Naive thymus-derived CD8-positive, alpha-beta T cell (primary cell): Measurements from ENCODE around the gene ADAT2. TPM values are rescaled to one million over a fixed set of nuclear protein-coding genes. Genes with fewer than 3 reads are reported as not detected.

ENCODE experiments used
- ATAC-seq, 2 donors: fragments of 150-1000 bp; cut with Tn5 transposase in 1 of 2; sonication (Bioruptor Pico), chemical (Tn5 transposase) in 1 of 2; 1 replicate in 1 of 2; 2 replicates in 1 of 2; pipeline ENCODE4 v1.10.0; 2021; ENCODE audit warnings: mild to moderate bottlenecking in 2 of 2, moderate library complexity in 2 of 2
- POLR2A ChIA-PET: fragments of 350-600 bp; sonication (Branson Sonifier 250); formaldehyde crosslinking; loops from one replicate; lab custom pipeline; 2021; ENCODE audit warnings: antibody characterized with exemption; lab: Charles Lee
- DNase-seq, 10 donors: peaks; one replicate each; pipeline versions ENCODE4 v3.0.0 to v3.0.0-alpha.2; 2020 to 2022
- H3K27ac Mint-ChIP-seq, 10 donors: one replicate each; pipeline ENCODE4 v1.8.0; 2020 to 2022; ENCODE audit warnings: mild to moderate bottlenecking in 10 of 10, mixed read lengths in 10 of 10, moderate library complexity in 4 of 10, inconsistent platforms in 1 of 10
- H3K27me3 Mint-ChIP-seq, 5 donors: one replicate each; pipeline ENCODE4 v1.8.0; 2021 to 2022; ENCODE audit warnings: mixed read lengths in 5 of 5
- H3K36me3 Mint-ChIP-seq, 3 donors: one replicate each; pipeline ENCODE4 v1.8.0; 2020 to 2022; ENCODE audit warnings: mixed read lengths in 3 of 3, mild to moderate bottlenecking in 2 of 3, inconsistent platforms in 1 of 3
- H3K4me1 Mint-ChIP-seq, 4 donors: one replicate each; pipeline ENCODE4 v1.8.0; 2021 to 2022; ENCODE audit warnings: mixed read lengths in 4 of 4
- H3K4me3 Mint-ChIP-seq, 10 donors: one replicate each; pipeline ENCODE4 v1.8.0; 2020 to 2022; ENCODE audit warnings: mild to moderate bottlenecking in 10 of 10, mixed read lengths in 10 of 10, moderate library complexity in 6 of 10, inconsistent platforms in 1 of 10
- H3K9me3 Mint-ChIP-seq, 9 donors: one replicate each; pipeline ENCODE4 v1.8.0; 2020 to 2022; ENCODE audit warnings: mixed read lengths in 9 of 9, mild to moderate bottlenecking in 3 of 9, inconsistent platforms in 1 of 9, moderate library complexity in 1 of 9
- polyA plus RNA-seq, 3 donors: library from polyadenylated mRNA; unstranded; fragments of 300-500 nt; fragmentation: Illumina TruSeq; gene quantifications; one replicate each; pipeline ENCODE4 v1.2.3, GENCODE V29; 2021
- total RNA-seq, 8 experiments: library from RNA in 2 of 8; stranded (reverse) in 2 of 8; gene quantifications; one replicate each; pipeline ENCODE4 v1.2.3 and lab custom pipeline; 2021 to 2026

Gene ADAT2
- total and polyA plus RNA-seq, 5 experiments from 2014 or later = 1.5 to 28.5 (median 1.7) TPM

- ATAC-seq = no peak
- DNase-seq = no peak
- Mint-ChIP-seq H3K36me3 (no peaks in the 10 kb centered on the region), H3K27me3 (peaks cover 0 to 20% (median 4%) of the 10 kb centered on the region in 5 donors), H3K9me3 (no peaks in the 10 kb centered on the region), H3K4me1 (peaks cover 6 to 30% (median 24%) of the 10 kb centered on the region in 4 donors), H3K27ac (peak overlapping the region in 1 of 10 donors; percentile 29), H3K4me3 (no peak overlapping the region)
- POLR2A ChIA-PET = no interaction called here
These were observed 48.7 kb downstream of the ADAT2 start for GRCh38 chr6:143401636-143402370.

- peak overlapping the region in 4 of 10 donors; percentile 5 to 13 (median 8) for H3K4me3 Mint-ChIP-seq
- peaks cover 0 to 14% (median 2%) of the 10 kb centered on the region in 5 donors for H3K27me3 Mint-ChIP-seq
- DNase-seq (no peak), ATAC-seq (no peak)
- POLR2A ChIA-PET = no interaction called here
- H3K27ac Mint-ChIP-seq = peak overlapping the region in 3 of 10 donors; percentile 0 to 15 (median 9)
- no peaks in the 10 kb centered on the region for H3K36me3 Mint-ChIP-seq
- H3K4me1 Mint-ChIP-seq = peaks cover 6 to 33% (median 24%) of the 10 kb centered on the region in 4 donors
- no peaks in the 10 kb centered on the region for H3K9me3 Mint-ChIP-seq
These were observed 49.4 kb downstream of the ADAT2 start for GRCh38 chr6:143401068-143401446.

GRCh38 chr6:143400258-143401067 is 50.0 kb downstream of the ADAT2 start:
- Mint-ChIP-seq H3K36me3 (no peaks in the 10 kb centered on the region), H3K4me3 (peak overlapping the region in 7 of 10 donors; percentile 1 to 42 (median 8)), H3K4me1 (peaks cover 6 to 33% (median 24%) of the 10 kb centered on the region in 4 donors), H3K27me3 (peaks cover 0 to 8% (median 0%) of the 10 kb centered on the region in 5 donors), H3K9me3 (no peaks in the 10 kb centered on the region), H3K27ac (peak overlapping the region in 5 of 10 donors; percentile 0 to 22 (median 6))
- ATAC-seq = peak; percentile 35 to 82
- POLR2A ChIA-PET = no interaction called here
- peak in 2 of 10 donors; percentile 12 to 29 for DNase-seq

- H3K27ac Mint-ChIP-seq = peak overlapping the region in 2 of 10 donors; percentile 6 to 22
These were observed 50.7 kb downstream of the ADAT2 start for GRCh38 chr6:143399775-143400174.

DNA sequence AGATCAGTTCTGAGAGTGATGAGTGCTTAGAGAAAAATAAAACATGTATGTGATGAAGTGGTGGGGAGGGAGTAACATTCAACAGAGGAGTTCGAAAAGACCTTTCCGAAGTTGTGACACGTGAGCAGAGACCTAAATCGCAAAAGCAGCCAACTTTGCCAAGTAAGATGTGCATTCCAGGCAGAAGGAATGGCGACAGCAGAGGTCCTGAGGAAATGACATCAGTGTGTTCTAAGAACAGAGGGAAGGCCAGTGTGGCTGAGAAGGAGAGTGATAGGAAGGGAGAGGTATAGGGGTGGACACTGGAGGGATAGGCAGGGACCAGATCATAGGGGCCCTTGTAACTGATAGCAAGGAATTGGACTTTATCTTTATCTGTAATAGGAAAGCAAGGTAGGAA is 51.3 kb downstream of the ADAT2 start:
- POLR2A ChIA-PET = no interaction called here
- DNase-seq (no peak), ATAC-seq (no peak)
- H3K9me3 Mint-ChIP-seq = no peaks in the 10 kb centered on the region
- no peak overlapping the region for H3K27ac Mint-ChIP-seq
- no peaks in the 10 kb centered on the region for H3K36me3 Mint-ChIP-seq
- no peak overlapping the region for H3K4me3 Mint-ChIP-seq
- H3K4me1 Mint-ChIP-seq = peaks cover 6 to 33% (median 24%) of the 10 kb centered on the region in 4 donors
- H3K27me3 Mint-ChIP-seq = no peaks in the 10 kb centered on the region

More at GRCh38 chr6:143399775-143400174, 50.7 kb downstream of the ADAT2 start:
- ATAC-seq (no peak), DNase-seq (no peak)
- Mint-ChIP-seq H3K4me3 (no peak overlapping the region), H3K9me3 (no peaks in the 10 kb centered on the region), H3K27me3 (peaks cover 0 to 2% (median 0%) of the 10 kb centered on the region in 5 donors), H3K4me1 (peaks cover 6 to 33% (median 24%) of the 10 kb centered on the region in 4 donors), H3K36me3 (no peaks in the 10 kb centered on the region)
- POLR2A ChIA-PET = no interaction called here

DNA sequence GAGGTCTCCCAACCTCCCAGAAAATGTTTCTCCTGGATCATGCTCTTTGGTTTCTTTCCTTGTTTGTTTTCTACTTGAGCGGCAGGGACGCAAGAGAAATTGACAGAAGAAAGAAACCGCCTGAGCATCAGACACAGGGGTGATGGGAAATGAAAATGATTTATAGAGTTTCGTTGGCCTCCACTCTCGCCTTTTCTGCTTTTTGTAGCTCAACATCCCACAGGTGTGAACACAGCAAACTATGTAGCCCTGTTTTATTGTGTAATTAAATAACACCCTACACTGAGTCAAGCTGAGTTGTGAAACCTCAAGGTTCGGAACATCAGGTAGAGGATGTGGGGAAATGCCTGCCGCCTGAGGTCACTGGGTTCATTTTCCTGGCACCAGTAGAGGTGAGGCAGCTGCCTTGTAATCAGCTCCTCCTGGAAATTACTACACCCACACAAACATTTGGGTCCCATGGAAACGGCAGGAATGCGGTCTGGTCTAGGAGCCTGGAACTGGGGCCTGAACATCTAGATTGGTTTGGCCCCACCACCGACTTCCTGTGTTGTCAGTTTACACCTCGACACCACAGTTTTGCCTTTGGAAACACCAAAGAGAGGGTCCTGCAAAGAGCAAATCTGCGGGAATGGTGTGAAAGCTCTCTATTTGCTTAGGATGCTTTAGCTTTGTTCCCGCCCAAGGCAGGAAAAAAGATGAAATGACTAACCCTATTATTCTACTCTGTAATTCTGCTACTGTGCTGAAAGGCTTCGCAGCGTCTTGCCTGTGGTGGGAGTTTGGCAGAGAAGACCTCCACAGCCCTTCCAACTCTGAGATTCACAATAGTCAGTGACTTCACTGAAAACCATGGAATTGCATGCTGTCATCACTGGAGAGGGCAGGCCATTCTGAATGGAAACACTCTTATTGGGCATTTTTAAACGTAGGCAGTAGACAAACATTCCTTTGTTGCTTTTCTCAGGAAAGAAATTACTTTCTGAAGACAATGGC is 53.0 kb downstream of the ADAT2 start:
- peak overlapping the region in 1 of 10 donors; percentile 46 for H3K4me3 Mint-ChIP-seq
- peaks cover 6 to 33% (median 24%) of the 10 kb centered on the region in 4 donors for H3K4me1 Mint-ChIP-seq
- H3K27me3 Mint-ChIP-seq = peaks cover 0 to 5% (median 0%) of the 10 kb centered on the region in 5 donors
- ATAC-seq (no peak), DNase-seq (peak in 1 of 10 donors; percentile 30)
- peak overlapping the region in 1 of 10 donors; percentile 36 for H3K27ac Mint-ChIP-seq
- POLR2A ChIA-PET = no interaction called here
- H3K36me3 Mint-ChIP-seq = peaks cover 0 to 2% (median 0%) of the 10 kb centered on the region in 3 donors
- H3K9me3 Mint-ChIP-seq = no peaks in the 10 kb centered on the region

DNA sequence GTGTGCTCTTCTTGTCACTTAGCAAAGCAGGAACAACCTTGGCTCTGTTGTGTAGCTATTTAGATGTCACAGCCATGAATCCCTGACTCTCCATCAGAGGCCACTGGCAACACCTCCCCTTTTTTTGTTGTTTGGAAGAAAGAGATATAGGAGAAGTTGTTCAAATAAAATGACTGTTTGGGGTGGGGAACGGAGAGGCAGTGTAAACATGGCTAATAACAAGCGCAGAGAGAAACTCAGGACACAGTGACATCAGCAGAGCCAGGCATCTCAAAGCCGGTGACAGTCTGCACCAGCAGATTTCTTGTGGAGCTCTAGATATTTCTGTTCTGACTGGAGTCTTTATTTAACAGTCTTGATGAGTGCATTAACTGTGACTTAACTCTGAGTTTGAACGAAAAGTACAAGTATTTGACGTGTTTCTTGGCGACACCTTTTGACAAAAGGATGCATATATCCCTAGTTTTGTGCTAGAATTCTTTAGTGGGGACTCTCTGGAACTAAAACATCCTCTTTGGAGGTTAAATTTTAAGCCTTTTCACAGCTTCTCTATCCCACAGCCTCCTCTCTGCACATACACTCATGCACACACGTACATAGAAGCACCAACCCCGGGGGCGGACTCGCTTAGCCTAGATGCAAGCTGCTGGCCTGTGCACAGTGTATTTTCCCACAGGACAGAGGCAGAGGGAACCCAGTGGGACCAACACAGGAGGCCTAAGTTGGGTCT is 53.8 kb downstream of the ADAT2 start:
- H3K9me3 Mint-ChIP-seq = no peaks in the 10 kb centered on the region
- ATAC-seq (no peak), DNase-seq (peak in 1 of 10 donors; percentile 5)
- H3K27ac Mint-ChIP-seq = peak overlapping the region in 1 of 10 donors; percentile 36
- peaks cover 0 to 2% (median 0%) of the 10 kb centered on the region in 3 donors for H3K36me3 Mint-ChIP-seq
- H3K4me3 Mint-ChIP-seq = peak overlapping the region in 1 of 10 donors; percentile 46
- POLR2A ChIA-PET = no interaction called here
- H3K27me3 Mint-ChIP-seq = peaks cover 0 to 5% (median 0%) of the 10 kb centered on the region in 5 donors
- H3K4me1 Mint-ChIP-seq = peaks cover 5 to 32% (median 20%) of the 10 kb centered on the region in 4 donors

GRCh38 chr6:143395699-143396098 is 54.8 kb downstream of the ADAT2 start:
- no peak overlapping the region for H3K27ac Mint-ChIP-seq
- ATAC-seq (no peak), DNase-seq (no peak)
- POLR2A ChIA-PET = no interaction called here
- H3K4me1 Mint-ChIP-seq = peaks cover 3 to 24% (median 11%) of the 10 kb centered on the region in 4 donors
- H3K4me3 Mint-ChIP-seq = no peak overlapping the region
- H3K36me3 Mint-ChIP-seq = peaks cover 0 to 2% (median 0%) of the 10 kb centered on the region in 3 donors
- H3K27me3 Mint-ChIP-seq = peaks cover 0 to 5% (median 0%) of the 10 kb centered on the region in 5 donors
- H3K9me3 Mint-ChIP-seq = no peaks in the 10 kb centered on the region

DNA sequence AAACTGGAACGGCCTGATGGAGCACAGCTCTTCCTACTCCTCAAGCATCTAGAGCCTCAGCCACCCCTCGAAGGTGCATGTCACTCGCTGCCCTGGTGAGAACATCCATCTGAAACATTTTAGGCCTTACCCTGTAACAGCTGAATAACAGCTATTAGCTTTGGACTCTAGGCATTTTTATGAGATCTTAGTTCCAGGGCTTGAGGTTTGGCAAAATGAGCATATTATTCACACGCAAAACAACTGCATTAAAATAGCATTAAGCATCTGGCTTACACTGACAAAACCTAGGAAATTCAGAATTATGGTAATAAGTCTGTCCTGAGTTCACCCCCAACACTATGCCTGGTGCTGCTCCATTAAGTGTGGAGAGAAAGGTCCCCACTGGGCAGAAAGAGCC is 56.1 kb downstream of the ADAT2 start:
- ATAC-seq (no peak), DNase-seq (no peak)
- Mint-ChIP-seq H3K4me1 (peaks cover 0 to 14% (median 3%) of the 10 kb centered on the region in 4 donors), H3K27ac (no peak overlapping the region), H3K27me3 (peaks cover 0 to 5% (median 0%) of the 10 kb centered on the region in 5 donors), H3K4me3 (no peak overlapping the region), H3K9me3 (no peaks in the 10 kb centered on the region), H3K36me3 (peaks cover 0 to 2% (median 0%) of the 10 kb centered on the region in 3 donors)
- POLR2A ChIA-PET = interaction anchor here (0.5 kb wide), 1 partner anchor 687 kb away, joined by 3 read pairs; no protein-coding TSS in a partner anchor

DNA sequence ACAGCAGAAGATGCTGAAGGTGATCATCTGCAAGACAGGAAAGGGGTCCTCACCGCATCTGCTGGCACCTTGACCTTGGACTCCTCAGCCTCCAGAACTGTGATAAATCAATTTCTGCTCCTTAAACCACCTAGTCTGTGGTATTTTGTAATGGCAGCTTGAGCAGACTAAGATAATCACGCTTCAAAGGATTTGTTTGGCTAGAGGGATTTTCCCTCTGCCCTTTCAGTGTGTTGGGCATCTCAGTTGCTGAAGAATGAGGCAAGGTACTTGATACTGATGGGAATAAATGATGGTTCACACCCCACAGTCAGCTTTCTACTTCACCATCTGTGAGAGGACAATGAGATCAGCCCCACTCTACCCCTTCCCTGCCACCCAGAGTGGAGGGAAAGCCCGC is 60.2 kb downstream of the ADAT2 start:
- Mint-ChIP-seq H3K27me3 (peaks cover 0 to 5% (median 0%) of the 10 kb centered on the region in 5 donors), H3K9me3 (no peaks in the 10 kb centered on the region)
- POLR2A ChIA-PET = no interaction called here

GRCh38 chr6:143385636-143386035 is 64.9 kb downstream of the ADAT2 start:
- POLR2A ChIA-PET = no interaction called here

More for the DNA sequence above, 60.2 kb downstream of the ADAT2 start:
- Mint-ChIP-seq H3K4me3 (no peak overlapping the region), H3K4me1 (no peaks in the 10 kb centered on the region), H3K27ac (peak overlapping the region in 1 of 10 donors; percentile 33), H3K36me3 (peaks cover 0 to 2% (median 0%) of the 10 kb centered on the region in 3 donors)
- ATAC-seq = no peak
- no peak for DNase-seq

More at GRCh38 chr6:143385636-143386035, 64.9 kb downstream of the ADAT2 start:
- ATAC-seq = no peak
- Mint-ChIP-seq H3K9me3 (peaks cover 0 to 5% (median 0%) of the 10 kb centered on the region in 9 donors), H3K27me3 (peaks cover 0 to 4% (median 1%) of the 10 kb centered on the region in 5 donors), H3K4me1 (no peaks in the 10 kb centered on the region), H3K36me3 (peaks cover 0 to 4% (median 4%) of the 10 kb centered on the region in 3 donors), H3K27ac (no peak overlapping the region), H3K4me3 (no peak overlapping the region)
- DNase-seq = no peak
